ENCODE measurements around the gene GRWD1. TPM values are rescaled to one million over a fixed set of nuclear protein-coding genes. Genes with fewer than 3 reads are reported as not detected.
"Not testable (repeated sequence)": the region's sequence is repeated elsewhere in the genome, so short reads cannot be mapped to it uniquely, and the experiment has no call there.

The GRWD1 gene
- total RNA-seq, 1 experiment from 2014 or later = 56.7 TPM

- ATAC-seq = peak; percentile 10
- ChIA-PET POLR2A (interaction anchor here (0.6 kb wide), 1 partner anchor 89 kb away, joined by 6 read pairs; no protein-coding TSS in a partner anchor), CTCF (interaction anchor here (1.7 kb wide), 1 partner anchor 97 kb away, joined by 11 read pairs; no protein-coding TSS in a partner anchor)
- H3K36me3 ChIP-seq (ENCODE audit: control insufficient read depth, insufficient read depth, low read length) = no peaks in the 10 kb centered on the region
- no peaks in the 10 kb centered on the region for H3K9me3 ChIP-seq (ENCODE audit: control insufficient read depth, insufficient read depth, low read depth, low read length)
- no TSS peak for BruUV-seq (replicated peaks)
- TF ChIP-seq, protein P1, sequence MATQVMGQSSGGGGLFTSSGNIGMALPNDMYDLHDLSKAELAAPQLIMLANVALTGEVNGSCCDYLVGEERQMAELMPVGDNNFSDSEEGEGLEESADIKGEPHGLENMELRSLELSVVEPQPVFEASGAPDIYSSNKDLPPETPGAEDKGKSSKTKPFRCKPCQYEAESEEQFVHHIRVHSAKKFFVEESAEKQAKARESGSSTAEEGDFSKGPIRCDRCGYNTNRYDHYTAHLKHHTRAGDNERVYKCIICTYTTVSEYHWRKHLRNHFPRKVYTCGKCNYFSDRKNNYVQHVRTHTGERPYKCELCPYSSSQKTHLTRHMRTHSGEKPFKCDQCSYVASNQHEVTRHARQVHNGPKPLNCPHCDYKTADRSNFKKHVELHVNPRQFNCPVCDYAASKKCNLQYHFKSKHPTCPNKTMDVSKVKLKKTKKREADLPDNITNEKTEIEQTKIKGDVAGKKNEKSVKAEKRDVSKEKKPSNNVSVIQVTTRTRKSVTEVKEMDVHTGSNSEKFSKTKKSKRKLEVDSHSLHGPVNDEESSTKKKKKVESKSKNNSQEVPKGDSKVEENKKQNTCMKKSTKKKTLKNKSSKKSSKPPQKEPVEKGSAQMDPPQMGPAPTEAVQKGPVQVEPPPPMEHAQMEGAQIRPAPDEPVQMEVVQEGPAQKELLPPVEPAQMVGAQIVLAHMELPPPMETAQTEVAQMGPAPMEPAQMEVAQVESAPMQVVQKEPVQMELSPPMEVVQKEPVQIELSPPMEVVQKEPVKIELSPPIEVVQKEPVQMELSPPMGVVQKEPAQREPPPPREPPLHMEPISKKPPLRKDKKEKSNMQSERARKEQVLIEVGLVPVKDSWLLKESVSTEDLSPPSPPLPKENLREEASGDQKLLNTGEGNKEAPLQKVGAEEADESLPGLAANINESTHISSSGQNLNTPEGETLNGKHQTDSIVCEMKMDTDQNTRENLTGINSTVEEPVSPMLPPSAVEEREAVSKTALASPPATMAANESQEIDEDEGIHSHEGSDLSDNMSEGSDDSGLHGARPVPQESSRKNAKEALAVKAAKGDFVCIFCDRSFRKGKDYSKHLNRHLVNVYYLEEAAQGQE (IDR thresholded peaks at IDR 0.05; ENCODE audit: insufficient read depth in 1 of 2, low read depth in 2 of 2, low read length in 1 of 2) = no peak
- no peaks in the 10 kb centered on the region for H3K27me3 ChIP-seq (ENCODE audit: control insufficient read depth, insufficient read depth, low read length)
- peak overlapping the region in 1 of 2 experiments; percentile 19; a peak in 1 of 4 replicates for H3K4me3 ChIP-seq (ENCODE audit: low read depth in 2 of 2, low read length in 2 of 2)
- peak overlapping the region; percentile 82 for H3K27ac ChIP-seq (ENCODE audit: low read length)
- H3K4me1 ChIP-seq (ENCODE audit: control insufficient read depth, insufficient read depth, low read length) = peaks cover 28% of the 10 kb centered on the region
- intact Hi-C loops (cut with micrococcal nuclease; ENCODE audit: unreplicated experiment) (no loop called here), in situ Hi-C loops (cut with HindIII; ENCODE audit: low pct_unique_long_range_greater_than_20kb, low sequenced_read_pairs) (no loop called here)
- DNase-seq (ENCODE audit: low read depth, low spot score) = no peak
These were observed 41.8 kb downstream of the GRWD1 start for GRCh38 chr19:48487544-48487943.

GRCh38 chr19:48487948-48488347 is 42.2 kb downstream of the GRWD1 start:
- no peaks in the 10 kb centered on the region for H3K36me3 ChIP-seq (ENCODE audit: control insufficient read depth, insufficient read depth, low read length)
- peak; percentile 76 for ATAC-seq
- in situ Hi-C loops (cut with HindIII; ENCODE audit: low pct_unique_long_range_greater_than_20kb, low sequenced_read_pairs) = no loop called here
- TF ChIP-seq TCF7L2 (IDR thresholded peaks at IDR 0.05; ENCODE audit: low read depth, low read length) (no peak), POLR2AphosphoS5 (IDR thresholded peaks at IDR 0.05; ENCODE audit: low read depth, low read length) (peak; percentile 67; the same call in 1 of the 2 replicates)
- TF ChIP-seq, protein P1 (IDR thresholded peaks at IDR 0.05; ENCODE audit: insufficient read depth in 1 of 2, low read depth in 2 of 2, low read length in 1 of 2) = no peak
- POLR2A ChIA-PET = interaction anchor here (0.6 kb wide), 1 partner anchor 88 kb away, joined by 6 read pairs; no protein-coding TSS in a partner anchor
- H3K9me3 ChIP-seq (ENCODE audit: control insufficient read depth, insufficient read depth, low read depth, low read length) = no peaks in the 10 kb centered on the region
- CTCF ChIA-PET = interaction anchor here (1.7 kb wide), 1 partner anchor 96 kb away, joined by 11 read pairs; no protein-coding TSS in a partner anchor
- H3K27ac ChIP-seq (ENCODE audit: low read length) = peak overlapping the region; percentile 82
- BruUV-seq (replicated peaks) = no TSS peak
- peak overlapping the region in 1 of 2 experiments; percentile 19; a peak in 1 of 4 replicates for H3K4me3 ChIP-seq (ENCODE audit: low read depth in 2 of 2, low read length in 2 of 2)
- no peaks in the 10 kb centered on the region for H3K27me3 ChIP-seq (ENCODE audit: control insufficient read depth, insufficient read depth, low read length)
- DNase-seq (ENCODE audit: low read depth, low spot score) = peak; percentile 81
- peaks cover 28% of the 10 kb centered on the region for H3K4me1 ChIP-seq (ENCODE audit: control insufficient read depth, insufficient read depth, low read length)
- intact Hi-C loops (cut with micrococcal nuclease; ENCODE audit: unreplicated experiment) = no loop called here

DNA sequence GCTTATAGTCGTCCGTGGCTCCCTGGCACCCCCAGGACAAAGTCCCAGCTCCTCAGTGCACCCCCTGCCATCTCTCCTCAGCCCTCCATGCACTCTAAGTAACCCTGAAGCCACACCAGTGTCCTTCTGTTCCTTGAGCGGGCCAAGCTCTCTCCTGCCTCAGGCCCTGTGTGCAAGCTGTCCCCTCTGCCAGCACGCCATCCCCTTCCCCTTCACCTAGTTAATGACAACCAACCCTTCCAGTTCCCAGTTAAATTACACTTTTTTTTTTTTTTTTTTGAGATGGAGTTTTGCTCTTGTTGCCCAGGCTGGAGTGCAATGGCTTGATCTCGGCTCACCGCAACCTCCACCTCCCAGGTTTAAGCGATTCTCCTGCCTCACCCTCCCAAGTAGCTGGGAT is 42.7 kb downstream of the GRWD1 start:
- POLR2A ChIA-PET; intact Hi-C loops (cut with micrococcal nuclease; ENCODE audit: unreplicated experiment); H3K36me3 ChIP-seq (ENCODE audit: control insufficient read depth, insufficient read depth, low read length); BruUV-seq (replicated peaks); ATAC-seq; H3K4me3 ChIP-seq (ENCODE audit: low read depth in 2 of 2, low read length in 2 of 2); H3K9me3 ChIP-seq (ENCODE audit: control insufficient read depth, insufficient read depth, low read depth, low read length); DNase-seq (ENCODE audit: low read depth, low spot score); H3K27me3 ChIP-seq (ENCODE audit: control insufficient read depth, insufficient read depth, low read length); in situ Hi-C loops (cut with HindIII; ENCODE audit: low pct_unique_long_range_greater_than_20kb, low sequenced_read_pairs): not testable (repeated sequence)
- H3K4me1 ChIP-seq (ENCODE audit: control insufficient read depth, insufficient read depth, low read length) = peaks cover 28% of the 10 kb centered on the region
- H3K27ac ChIP-seq (ENCODE audit: low read length) = peak overlapping the region; percentile 82
- CTCF ChIA-PET = interaction anchor here (1.7 kb wide), 1 partner anchor 96 kb away, joined by 11 read pairs; no protein-coding TSS in a partner anchor
